Activated T-cell treated with anti-CD3 and anti-CD28 coated beads for 1 hour (primary cell): ENCODE data around the gene HSD3B7.

Source experiments
- DNase-seq: peaks from one replicate; pipeline ENCODE4 v3.0.0-alpha.2; 2020; ENCODE audit warnings: low read depth

Gene HSD3B7

DNA sequence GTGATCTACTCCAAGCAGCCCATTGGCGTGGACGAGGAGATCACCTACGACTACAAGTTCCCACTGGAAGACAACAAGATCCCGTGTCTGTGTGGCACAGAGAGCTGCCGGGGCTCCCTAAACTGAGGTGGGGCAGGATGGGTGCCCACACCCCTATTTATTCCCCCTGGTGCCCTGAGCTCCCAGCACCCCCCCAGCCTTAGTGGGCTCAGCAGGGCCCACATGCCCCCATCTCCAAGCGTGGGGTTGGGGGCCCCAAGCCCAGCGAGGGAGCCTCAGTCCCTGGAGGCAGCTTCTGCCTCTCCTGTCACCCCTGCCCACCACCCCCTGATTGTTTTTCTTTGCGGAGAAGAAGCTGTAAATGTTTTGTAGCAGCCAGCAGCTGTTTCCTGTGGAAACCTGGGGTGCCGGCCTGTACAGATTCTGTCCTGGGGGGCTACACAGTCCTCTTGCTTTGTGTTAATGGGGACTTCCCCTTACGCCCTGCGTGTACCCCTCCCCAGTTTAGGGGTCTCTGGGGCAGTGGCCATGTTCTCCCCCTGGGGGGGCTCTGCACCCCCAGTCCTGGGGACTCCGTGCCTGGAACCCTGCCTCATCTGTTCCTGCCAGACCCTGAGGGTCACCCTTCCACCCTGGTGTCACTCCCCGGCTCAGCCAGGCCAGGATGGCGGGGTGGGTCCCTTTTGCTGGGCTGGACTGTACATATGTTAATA, 953 bp upstream of the HSD3B7 start:
- DNase-seq, result no peak

DNA sequence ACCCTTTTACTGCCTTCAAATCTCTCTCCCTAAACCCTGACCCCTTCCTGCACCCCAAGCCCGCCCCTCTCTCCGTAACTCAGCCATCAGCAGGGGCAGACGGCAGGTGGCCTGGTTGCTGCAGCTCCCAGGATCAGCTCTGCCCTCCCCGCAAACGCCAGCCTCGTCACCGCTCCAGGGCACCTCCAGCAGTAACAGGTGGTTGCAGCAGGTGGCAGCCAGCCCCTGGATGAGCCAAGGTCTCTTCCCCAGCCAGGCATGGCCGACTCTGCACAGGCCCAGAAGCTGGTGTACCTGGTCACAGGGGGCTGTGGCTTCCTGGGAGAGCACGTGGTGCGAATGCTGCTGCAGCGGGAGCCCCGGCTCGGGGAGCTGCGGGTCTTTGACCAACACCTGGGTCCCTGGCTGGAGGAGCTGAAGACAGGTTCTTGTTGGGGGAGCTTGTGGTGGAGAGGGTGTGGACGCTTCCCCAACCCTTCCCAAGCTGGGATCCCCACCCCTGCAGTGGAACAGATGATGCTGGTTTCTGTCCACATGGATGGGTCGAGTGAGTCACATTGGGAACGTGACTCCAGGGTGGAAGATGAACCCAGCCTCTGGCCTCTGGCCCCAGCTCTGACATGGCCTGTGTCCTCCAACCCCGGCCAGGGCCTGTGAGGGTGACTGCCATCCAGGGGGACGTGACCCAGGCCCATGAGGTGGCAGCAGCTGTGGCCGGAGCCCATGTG, 558 bp downstream of the HSD3B7 start:
- DNase-seq, result no peak

DNA sequence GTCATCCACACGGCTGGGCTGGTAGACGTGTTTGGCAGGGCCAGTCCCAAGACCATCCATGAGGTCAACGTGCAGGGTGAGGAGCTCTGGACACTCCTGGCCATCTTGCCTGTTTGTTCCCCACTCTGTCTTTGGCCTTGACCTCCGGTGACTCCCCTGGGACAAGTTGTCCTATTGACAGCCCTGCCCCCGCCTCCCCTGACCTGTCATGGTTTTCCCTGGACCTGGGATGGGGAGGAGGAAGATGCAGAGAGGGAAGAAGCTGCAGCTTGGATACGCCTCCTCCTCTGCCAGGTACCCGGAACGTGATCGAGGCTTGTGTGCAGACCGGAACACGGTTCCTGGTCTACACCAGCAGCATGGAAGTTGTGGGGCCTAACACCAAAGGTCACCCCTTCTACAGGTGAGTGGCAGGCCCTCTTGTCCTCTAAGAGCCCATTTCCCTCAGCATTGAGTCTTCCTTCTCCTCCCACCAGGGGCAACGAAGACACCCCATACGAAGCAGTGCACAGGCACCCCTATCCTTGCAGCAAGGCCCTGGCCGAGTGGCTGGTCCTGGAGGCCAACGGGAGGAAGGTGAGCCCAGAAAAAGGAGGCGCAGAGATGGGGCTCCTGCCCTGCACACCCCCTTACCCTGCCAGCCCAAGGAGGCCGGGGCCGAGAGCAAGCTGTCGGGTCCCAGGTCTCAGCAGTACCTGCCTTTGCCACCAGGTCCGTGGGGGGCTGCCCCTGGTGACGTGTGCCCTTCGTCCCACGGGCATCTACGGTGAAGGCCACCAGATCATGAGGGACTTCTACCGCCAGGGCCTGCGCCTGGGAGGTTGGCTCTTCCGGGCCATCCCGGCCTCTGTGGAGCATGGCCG, 1.4 kb downstream of the HSD3B7 start:
- DNase-seq, result no peak

DNA sequence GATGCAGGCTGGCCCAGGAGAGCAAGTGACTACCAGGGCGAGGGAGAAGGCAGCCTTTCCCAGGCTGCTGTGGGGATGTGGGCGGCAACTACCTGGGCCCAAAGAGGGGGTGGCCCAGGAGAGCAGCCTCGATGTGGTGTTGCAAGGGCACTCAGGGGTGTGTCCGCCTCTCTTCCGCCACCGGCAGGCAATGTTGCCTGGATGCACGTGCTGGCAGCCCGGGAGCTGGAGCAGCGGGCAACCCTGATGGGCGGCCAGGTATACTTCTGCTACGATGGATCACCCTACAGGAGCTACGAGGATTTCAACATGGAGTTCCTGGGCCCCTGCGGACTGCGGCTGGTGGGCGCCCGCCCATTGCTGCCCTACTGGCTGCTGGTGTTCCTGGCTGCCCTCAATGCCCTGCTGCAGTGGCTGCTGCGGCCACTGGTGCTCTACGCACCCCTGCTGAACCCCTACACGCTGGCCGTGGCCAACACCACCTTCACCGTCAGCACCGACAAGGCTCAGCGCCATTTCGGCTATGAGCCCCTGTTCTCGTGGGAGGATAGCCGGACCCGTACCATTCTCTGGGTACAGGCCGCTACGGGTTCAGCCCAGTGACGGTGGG, 2.7 kb downstream of the HSD3B7 start:
- no peak for DNase-seq

DNA sequence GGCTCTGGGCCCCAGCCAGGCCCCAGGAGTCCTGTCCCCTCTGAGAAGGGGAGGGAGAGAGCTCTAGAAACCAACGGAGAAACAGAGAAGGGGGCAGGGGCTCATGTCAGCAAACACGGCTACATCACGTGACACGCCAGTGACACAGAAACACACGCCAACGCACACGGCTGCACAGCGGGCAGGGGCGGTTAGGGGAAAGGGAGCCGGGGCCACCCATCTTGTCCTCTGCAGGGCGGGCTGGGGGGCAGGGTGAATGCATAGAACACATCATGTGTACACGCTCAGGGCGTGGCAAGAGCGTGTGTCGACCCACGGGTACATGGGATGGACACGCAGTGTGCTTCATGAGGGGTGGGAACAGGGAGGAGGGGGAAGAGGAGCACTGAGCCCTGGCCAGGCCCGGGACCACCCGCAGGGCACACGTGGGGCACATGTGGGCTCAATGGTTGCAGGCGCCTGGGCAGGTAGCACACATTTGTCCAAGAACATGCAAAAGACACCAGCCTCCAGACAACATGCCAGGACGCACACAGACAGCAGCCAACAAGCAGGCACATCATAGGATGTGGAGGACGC, 4.6 kb downstream of the HSD3B7 start:
- DNase-seq, result no peak

DNA sequence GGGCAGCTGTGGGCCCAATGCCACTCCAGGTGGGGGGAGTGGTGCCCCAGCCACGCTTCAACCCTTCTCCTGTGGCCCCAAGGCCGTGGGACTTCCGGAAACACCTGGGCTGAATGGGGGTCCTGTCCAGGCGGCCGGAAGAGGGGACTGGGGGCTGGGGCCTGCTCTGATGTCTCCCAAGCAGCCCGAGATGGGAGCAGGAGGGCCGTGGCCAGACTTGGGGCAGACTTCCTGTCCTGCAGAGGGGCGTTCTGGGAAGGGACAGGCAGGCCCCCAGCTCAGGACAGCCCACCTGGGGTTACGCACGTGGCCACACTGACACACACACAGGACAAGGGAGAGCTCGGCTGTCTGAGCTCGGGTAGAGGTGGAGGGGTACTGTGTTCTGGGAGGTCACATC, 5.1 kb downstream of the HSD3B7 start:
- no peak for DNase-seq

DNA sequence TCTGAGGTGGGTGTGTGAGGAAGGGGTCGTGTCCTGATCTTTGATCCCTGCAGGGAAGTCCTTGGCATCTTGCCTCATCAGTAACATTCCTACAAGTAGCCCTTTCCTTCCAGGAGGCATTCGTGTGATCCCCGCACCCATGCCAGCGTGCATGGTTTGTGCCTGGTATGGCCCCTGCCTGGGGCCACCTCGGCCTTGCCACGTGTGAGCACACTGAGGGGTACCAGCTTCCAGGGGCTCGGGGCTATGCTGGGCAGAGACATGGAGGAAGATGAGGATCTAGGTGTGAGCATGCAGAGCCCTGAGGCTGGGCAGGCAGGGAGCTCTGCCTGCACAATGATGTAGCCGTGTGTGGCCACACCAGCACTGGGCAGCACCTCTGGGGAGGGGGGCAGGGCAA, 6.0 kb downstream of the HSD3B7 start:
- DNase-seq, result no peak

DNA sequence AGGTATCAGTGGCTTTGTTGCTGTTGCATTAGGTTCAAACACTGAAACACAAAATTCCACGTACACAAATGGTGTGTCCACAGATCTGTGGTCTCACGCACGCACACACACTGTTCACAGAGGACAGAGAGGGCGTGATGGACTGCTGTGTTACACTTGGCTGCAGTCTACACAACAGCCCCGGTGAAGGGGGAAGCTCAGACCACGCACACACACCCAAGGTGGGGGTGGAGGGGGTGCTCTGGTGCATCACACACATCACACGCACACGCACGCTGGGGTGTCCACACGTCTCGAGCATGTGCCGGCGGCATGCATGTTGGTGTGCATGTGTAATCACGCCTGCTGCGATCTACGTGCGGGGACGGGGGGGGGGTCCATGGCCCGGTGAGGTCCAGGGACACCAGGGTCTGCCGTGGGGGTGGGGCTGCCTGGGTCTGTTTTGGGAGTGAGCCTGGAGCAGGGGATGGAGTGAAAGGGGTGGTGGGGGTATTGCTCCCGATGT, 7.3 kb downstream of the HSD3B7 start:
- DNase-seq, result no peak

DNA sequence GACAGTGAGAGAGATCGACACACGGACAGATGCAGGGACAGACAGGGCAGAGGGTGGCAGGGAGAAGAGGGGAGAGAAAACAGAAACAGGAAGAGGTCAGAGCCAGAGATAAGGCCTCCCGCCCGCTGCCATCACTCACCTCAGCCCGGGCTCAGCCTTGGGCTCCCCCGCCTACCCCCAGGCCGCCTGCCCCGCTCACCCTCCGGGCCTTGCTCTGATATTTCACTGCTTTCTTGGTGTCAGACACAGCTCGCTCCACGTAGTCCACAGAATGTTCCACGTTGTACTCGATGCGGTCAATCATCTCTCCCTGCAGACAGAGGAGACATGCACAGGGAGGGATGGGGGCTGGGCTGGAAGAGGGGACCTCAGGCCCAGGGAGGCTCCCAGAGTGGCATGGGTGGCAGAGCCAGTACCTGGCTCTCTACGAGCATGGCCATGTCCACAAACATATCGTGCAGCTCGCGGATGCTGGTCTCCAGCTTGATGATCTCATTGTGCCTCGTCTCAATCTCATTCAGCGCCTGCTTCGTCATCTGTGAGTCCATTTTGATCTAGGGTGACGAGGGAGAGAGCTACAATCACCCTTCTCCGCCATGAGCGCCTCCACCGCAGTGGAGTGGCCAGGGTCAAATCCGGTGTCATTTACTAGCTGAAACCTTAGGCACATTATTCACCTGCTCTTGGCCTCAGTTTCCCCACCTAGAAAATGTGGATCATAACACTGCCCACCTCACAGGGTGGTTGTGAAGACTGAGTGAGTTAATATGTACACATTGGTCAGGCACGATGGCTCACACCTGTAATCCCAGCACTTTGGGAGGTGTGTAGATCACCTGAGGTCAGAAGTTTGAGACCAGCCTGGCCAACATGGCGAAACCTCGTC, 8.2 kb downstream of the HSD3B7 start:
- DNase-seq, result no peak

DNA sequence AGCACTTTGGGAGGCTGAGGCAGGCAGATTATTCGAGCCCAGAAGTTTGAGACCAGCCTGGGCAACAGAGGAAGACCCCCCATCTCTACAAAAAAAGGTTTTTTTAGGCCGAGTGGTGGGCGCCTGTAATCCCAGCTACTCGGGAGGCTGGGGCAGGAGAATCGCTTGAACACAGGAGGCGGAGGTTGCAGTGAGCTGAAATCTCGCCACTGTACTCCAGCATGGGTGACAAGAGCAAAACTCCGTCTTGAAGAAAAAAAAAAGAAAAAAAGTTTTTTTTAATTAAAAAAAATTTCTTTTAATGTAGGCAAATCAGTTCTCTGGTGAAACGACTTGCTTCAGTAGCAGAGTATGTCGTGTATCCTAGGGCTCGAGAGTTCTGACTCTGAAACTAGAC, 10.9 kb downstream of the HSD3B7 start:
- no peak for DNase-seq

DNA sequence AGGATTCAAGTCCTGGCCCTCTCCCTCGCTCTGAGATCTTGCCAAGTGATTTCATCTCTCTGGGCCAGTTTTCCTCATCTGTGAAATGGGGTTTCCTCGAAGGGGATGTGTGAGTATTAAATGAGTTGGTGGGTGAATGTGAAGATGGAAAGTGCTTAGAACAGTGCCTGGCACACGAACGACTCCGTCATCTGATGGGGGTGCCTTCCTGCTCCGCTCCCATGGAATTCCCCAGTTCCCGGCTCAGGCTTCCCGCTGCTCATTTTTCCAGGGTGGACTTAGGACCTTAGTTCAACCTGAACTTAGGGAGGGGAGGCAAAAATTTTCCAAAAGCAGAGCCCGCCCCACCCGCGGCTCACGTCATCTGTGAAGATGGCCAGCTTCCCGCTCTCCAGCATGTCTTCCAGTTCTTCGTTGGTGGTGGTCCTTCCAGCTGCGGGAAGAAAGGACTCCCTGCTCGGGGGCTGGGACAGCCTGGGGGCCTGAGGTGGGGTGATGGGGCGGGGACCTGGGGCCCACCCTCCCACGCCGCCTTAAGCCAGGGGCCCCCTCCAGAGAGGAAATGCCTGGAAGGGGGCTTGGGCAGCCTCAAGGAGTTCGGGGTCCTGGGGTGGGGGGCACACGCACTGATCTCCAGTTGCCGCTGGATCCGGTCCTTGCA, 11.4 kb downstream of the HSD3B7 start:
- DNase-seq, result no peak

DNA sequence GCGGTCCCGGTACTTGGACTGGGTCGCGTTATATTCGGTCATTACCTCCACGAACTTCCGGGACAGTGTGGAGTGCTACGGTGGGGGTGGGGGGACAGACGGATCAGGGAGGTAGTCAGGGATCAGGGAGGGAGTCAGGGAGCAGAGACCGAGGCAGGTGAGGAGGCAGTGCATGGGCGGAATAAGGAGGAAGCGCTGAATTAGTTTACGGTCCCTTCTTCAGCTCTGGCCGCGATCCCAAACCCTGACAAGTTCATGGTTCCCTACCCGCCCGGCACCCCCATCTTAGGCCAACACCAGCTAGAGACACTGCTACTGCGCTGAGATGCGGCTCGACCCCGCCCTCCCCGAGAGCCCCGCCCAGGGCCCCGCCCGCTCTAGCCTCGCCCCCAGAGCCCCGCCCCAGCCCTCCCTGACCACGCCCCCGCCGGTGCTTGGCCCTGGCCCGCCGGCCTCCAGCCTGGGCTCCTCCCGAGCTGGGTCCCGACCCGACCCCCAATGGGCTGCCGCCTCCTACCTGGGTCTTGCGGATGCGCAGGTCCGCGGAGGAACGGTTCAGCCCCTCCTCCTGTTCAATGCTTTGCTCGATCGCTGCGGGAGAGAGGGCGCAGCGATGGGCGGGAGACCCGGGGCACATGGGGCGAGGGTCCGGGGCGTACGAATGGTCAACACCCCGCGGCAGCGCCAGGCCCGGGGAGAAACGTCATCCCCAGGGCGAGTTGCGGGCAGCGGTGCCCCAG, 12.1 kb downstream of the HSD3B7 start:
- peak; percentile 82 for DNase-seq

DNA sequence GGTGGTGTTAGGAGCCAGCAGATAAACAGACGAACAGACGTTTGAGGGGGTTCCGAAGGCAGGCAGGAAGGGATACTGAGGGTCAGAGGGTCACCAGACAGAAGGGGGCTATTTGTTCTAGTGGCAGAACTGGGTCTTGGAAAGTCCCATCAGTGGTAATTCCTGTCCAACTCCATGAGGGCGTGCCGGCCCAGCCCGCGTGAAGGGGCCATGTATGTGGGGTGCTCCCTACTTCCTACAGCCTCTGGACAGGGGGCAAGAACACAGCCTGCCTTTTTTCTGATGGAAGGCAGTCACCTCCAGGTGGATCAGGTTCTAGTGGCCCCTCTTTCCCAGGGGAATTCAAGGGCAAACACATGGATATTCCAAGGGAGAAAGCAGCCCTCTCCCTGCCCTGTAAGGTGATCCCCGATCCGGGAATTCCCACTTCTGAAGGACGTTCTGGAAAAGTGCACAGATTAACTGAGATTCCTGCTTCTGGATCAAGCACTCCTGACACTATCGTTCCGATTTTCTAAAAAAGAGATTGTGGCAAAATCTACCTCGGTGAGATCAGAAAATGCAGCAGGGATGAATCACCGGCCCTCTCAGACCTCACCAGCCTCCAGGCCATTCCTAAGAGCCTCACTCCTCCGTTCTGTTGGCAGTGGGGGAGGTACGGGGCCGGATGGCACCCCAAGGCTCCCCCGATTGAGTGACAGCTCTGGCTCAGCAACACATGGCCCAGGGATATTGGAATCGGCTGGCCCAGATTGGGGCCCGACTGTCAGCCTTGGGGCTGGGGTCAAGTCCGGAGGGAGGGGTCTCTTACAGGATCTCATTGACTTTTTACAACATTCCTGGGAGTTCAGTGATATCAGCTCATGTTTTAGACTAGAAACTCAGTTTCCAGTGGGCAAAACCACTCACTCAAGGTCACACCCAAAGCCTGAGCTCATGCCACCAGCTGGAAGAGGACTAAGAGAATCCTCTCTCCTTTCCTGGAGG, 13.0 kb downstream of the HSD3B7 start:
- DNase-seq, result no peak

DNA sequence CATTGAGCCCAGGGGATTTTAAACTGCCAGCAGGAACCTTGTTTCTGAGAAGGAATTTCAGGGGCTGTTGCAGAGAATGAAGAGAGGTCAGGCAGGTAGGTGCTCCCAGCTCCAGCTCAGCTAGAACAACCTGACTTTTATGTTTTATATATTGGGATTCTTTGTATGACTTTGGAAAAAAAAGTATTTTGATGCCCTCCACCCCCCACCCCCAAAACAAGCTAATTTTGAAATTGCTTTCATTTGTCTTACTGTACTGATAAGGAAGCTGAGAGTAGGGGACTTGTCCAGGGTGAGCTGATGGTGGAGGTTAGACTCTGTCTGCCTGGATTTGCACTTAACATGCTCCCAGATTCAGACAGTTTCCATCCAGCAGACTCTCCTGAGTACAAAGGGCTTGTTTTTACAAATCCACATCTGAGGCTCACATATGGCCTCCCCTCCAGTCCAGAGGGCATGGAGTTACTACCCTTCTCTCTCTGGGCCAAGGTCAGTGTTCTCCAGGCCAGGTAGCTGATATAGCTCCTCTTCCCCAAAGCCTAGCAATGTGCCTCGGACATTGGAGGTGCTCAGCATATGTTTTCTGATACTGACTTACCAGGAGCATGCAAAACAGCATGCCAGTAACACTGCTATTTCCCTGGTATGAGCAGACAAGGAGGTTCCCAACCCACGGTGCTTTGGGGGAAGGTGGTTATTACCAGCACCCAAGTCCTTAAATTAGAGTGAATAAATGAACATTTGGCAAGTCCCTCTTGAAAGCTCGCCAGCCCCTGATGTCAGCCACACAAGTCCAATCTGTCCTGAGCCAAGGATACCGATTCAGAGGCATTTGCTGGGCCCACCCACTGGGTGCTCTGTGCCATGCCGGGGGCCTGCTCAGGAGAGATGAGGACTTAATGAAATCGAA, 14.1 kb downstream of the HSD3B7 start:
- no peak for DNase-seq

DNA sequence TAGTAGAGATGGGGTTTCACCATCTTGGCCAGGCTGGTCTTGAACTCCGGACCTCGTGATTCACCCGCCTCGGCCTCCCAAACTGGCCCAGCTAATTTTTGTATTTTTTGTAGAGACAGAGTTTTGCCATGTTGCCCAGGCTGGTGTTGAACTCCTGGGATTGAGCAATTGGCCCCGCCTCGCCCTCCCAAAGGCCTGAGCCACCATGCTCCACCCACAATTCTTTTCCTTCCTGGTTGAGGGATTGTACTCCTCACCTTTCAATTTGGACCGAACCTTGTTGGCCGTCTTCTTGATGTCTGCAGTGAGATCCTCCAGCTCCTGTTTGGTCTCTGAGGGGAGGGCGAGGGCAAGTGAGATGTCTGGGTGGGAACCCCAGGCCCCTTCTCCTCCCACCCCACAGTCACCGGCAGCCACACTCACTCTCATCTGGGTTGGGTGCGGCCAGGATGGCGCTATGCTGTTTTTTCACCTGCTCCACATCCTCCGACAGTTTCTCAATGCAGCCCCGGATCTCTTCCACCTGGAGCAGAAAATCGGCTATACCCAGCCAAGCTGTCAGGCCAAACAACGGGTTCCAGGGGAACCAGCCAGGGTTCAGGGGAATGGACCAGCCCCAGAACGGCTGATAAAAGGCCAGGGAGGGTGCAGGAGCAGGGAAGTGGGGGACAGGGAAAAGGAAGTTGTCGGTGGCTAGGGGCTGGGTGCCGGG, 15.8 kb downstream of the HSD3B7 start:
- DNase-seq, result no peak

DNA sequence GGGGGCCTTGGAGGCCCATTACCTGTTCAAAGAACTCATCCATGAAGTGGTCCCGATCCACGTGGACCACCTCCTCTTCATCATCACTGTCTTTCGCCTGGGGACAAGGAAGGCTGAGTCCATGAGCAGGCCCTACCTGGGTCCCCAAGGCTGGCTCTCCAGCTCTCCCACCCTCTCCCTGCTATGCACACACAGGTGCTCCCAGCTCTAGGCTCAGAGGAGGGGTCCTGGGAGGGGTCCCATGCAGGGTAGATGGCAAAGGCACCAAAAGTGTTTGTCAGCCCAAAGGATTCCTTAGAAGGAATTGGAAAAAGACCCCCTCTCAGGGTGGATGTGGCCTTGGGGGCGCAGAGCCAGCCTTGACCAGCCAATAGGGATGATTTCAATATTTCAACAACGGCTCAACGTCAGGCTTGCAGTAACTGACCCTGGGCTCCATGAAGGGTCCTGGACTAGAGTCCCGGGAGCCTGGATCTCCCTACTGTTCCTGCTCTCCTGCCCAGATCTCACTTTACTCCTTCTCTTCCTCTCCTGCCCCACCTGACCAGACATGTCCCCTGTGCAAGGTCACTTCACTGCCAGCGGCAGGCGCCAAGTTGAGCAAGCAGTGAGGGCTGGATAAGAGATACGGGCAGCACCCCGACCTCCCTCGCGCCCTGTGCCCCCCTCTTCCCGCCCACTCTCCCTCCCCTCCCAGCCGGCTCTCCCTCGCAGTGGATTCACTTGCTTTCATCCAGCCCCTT, 16.7 kb downstream of the HSD3B7 start:
- DNase-seq, result no peak
